HEK293 (cell line): ENCODE results near the gene PHKA1.

Source experiments
- AEBP2 ChIP-seq: fragments of 450-650 bp; formaldehyde crosslinking; IDR thresholded peaks from 2 replicates; pipeline ENCODE4 v1.5.1; 2016; ENCODE audit warnings: missing biosample characterization, missing genetic modification characterization, borderline replicate concordance
- CTCF ChIP-seq: fragments of 450-650 bp; formaldehyde crosslinking; IDR thresholded peaks from 2 replicates; pipeline ENCODE4 v1.5.1; 2016; ENCODE audit warnings: missing biosample characterization, missing genetic modification characterization
- REST ChIP-seq: fragments of 450-650 bp; formaldehyde crosslinking; IDR thresholded peaks from 2 replicates; pipeline ENCODE4 v1.5.1; 2016; ENCODE audit warnings: missing biosample characterization, missing genetic modification characterization
- ZNF138 ChIP-seq: fragments of 450-650 bp; formaldehyde crosslinking; IDR thresholded peaks from 2 replicates; pipeline ENCODE4 v1.5.1; 2016; ENCODE audit warnings: missing biosample characterization, missing genetic modification characterization, borderline replicate concordance
- ZNF175 ChIP-seq: fragments of 450-650 bp; formaldehyde crosslinking; IDR thresholded peaks from 2 replicates; pipeline ENCODE4 v1.5.1; 2016; ENCODE audit warnings: missing biosample characterization, missing genetic modification characterization
- ZNF248 ChIP-seq: fragments of 450-650 bp; formaldehyde crosslinking; IDR thresholded peaks from 2 replicates; pipeline ENCODE4 v1.5.1; 2017; ENCODE audit warnings: missing biosample characterization, missing genetic modification characterization
- ZNF404 ChIP-seq: fragments of 450-650 bp; formaldehyde crosslinking; IDR thresholded peaks from 2 replicates; pipeline ENCODE4 v1.5.1; 2017; ENCODE audit warnings: missing biosample characterization, missing genetic modification characterization

GRCh38 chrX:72604705-72605104 is 109.4 kb downstream of the PHKA1 start:
- TF ChIP-seq AEBP2 (tag by site-specific recombination) (no peak), ZNF138 (tag by site-specific recombination) (no peak), ZNF404 (no peak), CTCF (no peak), ZNF248 (tag by site-specific recombination) (no peak), ZNF175 (tag by site-specific recombination) (no peak), REST (tag by site-specific recombination) (no peak)
